Measurements from ENCODE around the gene PRR19.

The PRR19 gene

GRCh38 chr19:42303876-42304275 lies 1.9 kb downstream of the PRR19 start:
- Histone ChIP-seq H3F3A (ENCODE audit: low read depth) (no peaks in the 10 kb centered on the region), H2AFZ (ENCODE audit: low read length) (peak overlapping the region; percentile 87; the same call in 1 of the 2 replicates), H3K9ac (ENCODE audit: low read depth, low read length, poor library complexity, severe bottlenecking) (no peak overlapping the region), H3K9me3 (ENCODE audit: insufficient read depth, low read depth, low read length) (no peaks in the 10 kb centered on the region), H3K79me2 (ENCODE audit: insufficient read depth, low read length) (peaks cover 23% of the 10 kb centered on the region), H3K27me3 (ENCODE audit: insufficient read depth, low read length, poor library complexity, severe bottlenecking) (no peaks in the 10 kb centered on the region), H3K4me2 (ENCODE audit: low read depth, low read length, poor library complexity, severe bottlenecking) (no peak overlapping the region), H3K36me3 (ENCODE audit: insufficient read depth, low read length) (no peaks in the 10 kb centered on the region; the same call in 1 of the 2 replicates), H3K4me3 (ENCODE audit: low read length, poor library complexity, severe bottlenecking) (no peak overlapping the region), H4K20me1 (ENCODE audit: insufficient read depth, low read length, poor library complexity, severe bottlenecking) (no peaks in the 10 kb centered on the region), H3K4me1 (ENCODE audit: insufficient read depth, low read length, poor library complexity, severe bottlenecking) (peaks cover 21% of the 10 kb centered on the region), H3K9me2 (replicated peaks; ENCODE audit: low read depth, low read length) (no peaks in the 10 kb centered on the region)
- TF ChIP-seq, protein P1, sequence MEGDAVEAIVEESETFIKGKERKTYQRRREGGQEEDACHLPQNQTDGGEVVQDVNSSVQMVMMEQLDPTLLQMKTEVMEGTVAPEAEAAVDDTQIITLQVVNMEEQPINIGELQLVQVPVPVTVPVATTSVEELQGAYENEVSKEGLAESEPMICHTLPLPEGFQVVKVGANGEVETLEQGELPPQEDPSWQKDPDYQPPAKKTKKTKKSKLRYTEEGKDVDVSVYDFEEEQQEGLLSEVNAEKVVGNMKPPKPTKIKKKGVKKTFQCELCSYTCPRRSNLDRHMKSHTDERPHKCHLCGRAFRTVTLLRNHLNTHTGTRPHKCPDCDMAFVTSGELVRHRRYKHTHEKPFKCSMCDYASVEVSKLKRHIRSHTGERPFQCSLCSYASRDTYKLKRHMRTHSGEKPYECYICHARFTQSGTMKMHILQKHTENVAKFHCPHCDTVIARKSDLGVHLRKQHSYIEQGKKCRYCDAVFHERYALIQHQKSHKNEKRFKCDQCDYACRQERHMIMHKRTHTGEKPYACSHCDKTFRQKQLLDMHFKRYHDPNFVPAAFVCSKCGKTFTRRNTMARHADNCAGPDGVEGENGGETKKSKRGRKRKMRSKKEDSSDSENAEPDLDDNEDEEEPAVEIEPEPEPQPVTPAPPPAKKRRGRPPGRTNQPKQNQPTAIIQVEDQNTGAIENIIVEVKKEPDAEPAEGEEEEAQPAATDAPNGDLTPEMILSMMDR (conservative IDR thresholded peaks at IDR 0.05; ENCODE audit: low read length) = no peak
- no peak for TF ChIP-seq EZH2phosphoT487 (IDR thresholded peaks at IDR 0.05; ENCODE audit: borderline replicate concordance)

DNA sequence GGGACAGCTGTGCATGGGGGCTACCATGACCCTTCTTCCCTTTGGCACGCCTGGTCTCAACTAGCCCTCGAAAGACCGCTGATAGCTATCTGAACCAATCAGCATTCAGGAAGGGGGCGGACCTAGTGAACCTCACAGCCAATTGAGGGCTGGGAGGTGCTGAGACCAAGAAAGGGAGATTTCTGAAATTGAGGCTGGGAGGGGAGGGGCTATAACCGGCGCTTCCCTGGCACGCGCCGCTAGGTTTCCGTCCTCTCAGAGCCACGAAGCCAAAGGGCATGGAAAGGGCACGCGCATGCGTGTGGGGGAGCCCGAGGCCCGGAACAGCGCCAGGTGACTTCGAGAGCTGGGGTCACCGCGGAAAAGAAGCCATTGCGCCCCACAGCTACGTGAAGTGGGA lies 4.7 kb downstream of the PRR19 start:
- Histone ChIP-seq H3K4me3 (ENCODE audit: low read length, poor library complexity, severe bottlenecking) (no peak overlapping the region), H3K4me1 (ENCODE audit: insufficient read depth, low read length, poor library complexity, severe bottlenecking) (peaks cover 12% of the 10 kb centered on the region), H3K4me2 (ENCODE audit: low read depth, low read length, poor library complexity, severe bottlenecking) (no peak overlapping the region), H2AFZ (ENCODE audit: low read length) (no peak overlapping the region), H4K20me1 (ENCODE audit: insufficient read depth, low read length, poor library complexity, severe bottlenecking) (no peaks in the 10 kb centered on the region), H3K9me3 (ENCODE audit: insufficient read depth, low read depth, low read length) (no peaks in the 10 kb centered on the region), H3K36me3 (ENCODE audit: insufficient read depth, low read length) (no peaks in the 10 kb centered on the region), H3F3A (ENCODE audit: low read depth) (no peaks in the 10 kb centered on the region), H3K27me3 (ENCODE audit: insufficient read depth, low read length, poor library complexity, severe bottlenecking) (no peaks in the 10 kb centered on the region), H3K79me2 (ENCODE audit: insufficient read depth, low read length) (peaks cover 6% of the 10 kb centered on the region), H3K9ac (ENCODE audit: low read depth, low read length, poor library complexity, severe bottlenecking) (no peak overlapping the region), H3K9me2 (replicated peaks; ENCODE audit: low read depth, low read length) (no peaks in the 10 kb centered on the region)
- no peak for TF ChIP-seq EZH2phosphoT487 (IDR thresholded peaks at IDR 0.05; ENCODE audit: borderline replicate concordance)
- TF ChIP-seq, protein P1 (conservative IDR thresholded peaks at IDR 0.05; ENCODE audit: low read length) = no peak

DNA sequence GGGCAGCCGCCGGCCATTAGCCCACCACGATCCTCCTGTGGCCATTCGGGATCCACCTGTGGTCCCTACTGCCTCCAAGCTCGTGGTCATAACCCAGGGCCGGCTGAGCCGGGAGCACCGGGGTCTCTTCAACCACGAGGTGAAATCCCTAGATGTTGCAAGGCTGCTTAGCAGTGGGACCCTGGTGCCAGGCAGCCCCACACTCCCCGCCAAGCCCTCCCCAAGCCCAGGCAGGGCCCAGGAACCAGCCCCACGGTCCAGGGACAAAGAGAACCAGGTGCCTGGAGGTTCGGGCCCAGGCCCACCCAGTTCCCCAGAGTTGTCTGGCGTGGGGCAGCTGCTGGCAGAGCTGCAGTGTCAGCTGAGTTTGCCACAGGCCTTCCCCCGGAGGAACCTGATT lies 7.8 kb downstream of the PRR19 start:
- H3K9me2 ChIP-seq (replicated peaks; ENCODE audit: low read depth, low read length) = no peaks in the 10 kb centered on the region
- no peaks in the 10 kb centered on the region for H4K20me1 ChIP-seq (ENCODE audit: insufficient read depth, low read length, poor library complexity, severe bottlenecking)
- no peak overlapping the region for H3K4me2 ChIP-seq (ENCODE audit: low read depth, low read length, poor library complexity, severe bottlenecking)
- H3K9me3 ChIP-seq (ENCODE audit: insufficient read depth, low read depth, low read length) = no peaks in the 10 kb centered on the region
- H2AFZ ChIP-seq (ENCODE audit: low read length) = no peak overlapping the region
- H3K36me3 ChIP-seq (ENCODE audit: insufficient read depth, low read length) = no peaks in the 10 kb centered on the region
- H3K9ac ChIP-seq (ENCODE audit: low read depth, low read length, poor library complexity, severe bottlenecking) = no peak overlapping the region
- H3K27me3 ChIP-seq (ENCODE audit: insufficient read depth, low read length, poor library complexity, severe bottlenecking) = no peaks in the 10 kb centered on the region
- no peaks in the 10 kb centered on the region for H3K79me2 ChIP-seq (ENCODE audit: insufficient read depth, low read length)
- no peaks in the 10 kb centered on the region for H3K4me1 ChIP-seq (ENCODE audit: insufficient read depth, low read length, poor library complexity, severe bottlenecking)
- H3F3A ChIP-seq (ENCODE audit: low read depth) = no peaks in the 10 kb centered on the region
- no peak overlapping the region for H3K4me3 ChIP-seq (ENCODE audit: low read length, poor library complexity, severe bottlenecking)
- TF ChIP-seq, protein P1 (conservative IDR thresholded peaks at IDR 0.05; ENCODE audit: low read length) = no peak
- TF ChIP-seq EZH2phosphoT487 (IDR thresholded peaks at IDR 0.05; ENCODE audit: borderline replicate concordance) = no peak
